GM18511 (cell line): ENCODE measurements around the gene YPEL2.

Experiments
- ATAC-seq: cut with Tn5 transposase; IDR thresholded peaks from one replicate; pipeline ENCODE4 v1.9.1; 2021; ENCODE audit warnings: mild to moderate bottlenecking, moderate library complexity; ENCODE audit not compliant: unreplicated experiment

YPEL2 gene

GRCh38 chr17:59330053-59330942 is 1.2 kb upstream of the YPEL2 start:
- ATAC-seq, result no peak

- peak; percentile 25 for ATAC-seq
These were observed 684 bp downstream of the YPEL2 start for GRCh38 chr17:59331929-59332748.

GRCh38 chr17:59332749-59333377 is 1.4 kb downstream of the YPEL2 start:
- ATAC-seq, result no peak

DNA sequence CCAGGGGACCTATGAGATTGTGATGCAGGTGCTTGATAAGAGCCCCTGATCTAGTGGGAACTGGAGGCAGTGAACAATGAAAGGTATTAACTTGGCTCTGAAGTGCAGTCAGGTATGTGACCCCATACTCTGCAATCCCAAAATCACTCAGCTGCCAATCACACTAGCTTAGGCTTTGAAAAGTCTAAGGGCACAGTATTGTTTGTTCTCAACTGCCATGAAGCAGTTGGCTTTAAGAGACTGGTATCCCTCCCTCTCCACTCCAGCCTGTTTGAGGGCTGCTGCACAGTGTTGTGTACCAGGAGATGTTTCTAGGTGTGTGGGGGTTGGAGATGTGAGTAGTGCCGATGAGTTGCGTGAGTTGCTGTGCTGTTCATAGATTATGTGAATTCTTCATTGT is 2.4 kb downstream of the YPEL2 start:
- no peak for ATAC-seq

GRCh38 chr17:59335685-59336084 is 4.2 kb downstream of the YPEL2 start:
- ATAC-seq, result no peak

DNA sequence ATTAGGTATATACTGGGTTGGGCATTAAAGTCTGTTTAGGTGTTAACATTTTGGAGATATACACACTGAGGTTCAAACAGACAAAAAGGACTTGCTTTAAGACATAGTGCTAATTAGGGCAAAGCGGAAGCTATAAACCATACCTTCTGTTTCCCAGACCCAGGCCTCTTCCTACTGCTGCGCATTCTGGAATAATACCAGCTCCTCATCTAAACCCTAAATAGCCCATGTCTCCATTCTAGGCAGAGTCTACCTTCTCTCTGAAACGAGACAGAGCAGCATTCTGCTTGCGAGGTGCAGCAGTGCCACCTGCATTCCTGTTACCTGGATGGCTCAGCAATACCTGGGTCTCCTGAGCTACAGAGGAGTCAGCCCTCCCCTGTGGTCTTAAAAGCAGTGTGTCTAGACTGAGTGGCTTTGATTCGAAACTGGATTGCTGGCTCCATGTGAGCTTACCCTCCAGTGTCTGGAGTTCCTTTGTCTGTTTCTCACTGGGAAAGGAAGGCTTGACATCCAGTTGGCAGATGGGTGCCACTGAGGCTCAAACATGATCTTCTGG is 6.4 kb downstream of the YPEL2 start:
- no peak for ATAC-seq

DNA sequence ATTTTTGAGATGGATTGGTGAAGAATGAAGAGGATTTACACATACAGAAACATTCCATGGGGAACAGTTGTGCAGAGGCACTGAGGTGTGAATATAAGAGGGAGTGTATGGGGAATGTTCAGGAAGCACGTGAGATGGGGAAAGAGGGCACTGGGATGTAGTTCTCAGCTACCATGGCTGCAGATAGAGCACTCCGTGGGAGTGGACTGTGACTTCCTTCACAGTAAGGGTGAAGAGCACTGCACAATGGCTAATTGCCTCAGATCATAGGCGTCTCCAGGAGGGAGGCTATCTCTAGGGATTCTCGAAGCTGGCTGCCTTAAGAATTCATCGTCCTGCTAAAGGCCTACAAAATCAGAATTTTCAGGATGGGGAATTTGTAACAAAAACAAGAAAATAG is 7.0 kb downstream of the YPEL2 start:
- no peak for ATAC-seq

DNA sequence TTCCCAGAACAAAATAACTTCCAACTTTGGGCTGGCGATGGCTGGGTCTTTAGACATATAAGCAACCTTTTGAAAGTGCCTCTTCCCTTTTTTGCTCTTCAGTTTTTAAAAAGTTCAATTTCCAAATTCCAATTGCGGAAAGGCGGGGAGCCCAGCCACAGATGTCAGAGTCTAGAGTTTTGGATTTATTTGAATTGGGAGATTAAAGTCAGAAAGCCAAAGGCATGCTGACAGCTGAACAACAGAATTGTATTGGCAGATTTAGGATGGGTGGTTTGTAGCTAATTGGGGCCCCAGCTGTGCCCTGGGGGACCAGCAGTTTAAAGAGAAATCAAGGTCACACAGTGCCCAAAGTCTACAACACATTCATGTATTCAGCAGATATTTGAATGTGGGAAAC is 10.5 kb downstream of the YPEL2 start:
- ATAC-seq, result no peak

DNA sequence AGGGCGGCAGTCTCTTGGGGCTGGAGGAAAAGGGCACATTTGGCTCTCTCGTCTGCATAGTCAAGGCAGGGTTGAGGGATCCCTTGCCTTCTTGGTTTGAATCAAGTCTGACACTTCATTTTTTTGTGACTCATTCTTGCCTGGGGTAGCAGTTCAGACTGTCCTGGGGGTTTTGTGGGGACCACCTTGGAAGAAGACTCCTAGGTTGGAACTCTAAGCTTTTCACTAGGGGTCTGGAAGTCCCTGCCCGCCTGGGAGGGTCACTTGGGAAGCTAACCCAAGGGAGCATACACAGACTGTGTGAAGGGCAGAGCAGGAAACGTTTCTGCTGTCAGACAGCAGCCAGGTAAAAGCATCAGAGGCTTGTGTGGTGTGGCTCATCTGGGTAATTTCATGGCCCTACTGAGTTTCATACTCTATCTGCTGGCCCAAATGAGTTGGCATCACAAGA is 11.3 kb downstream of the YPEL2 start:
- ATAC-seq, result no peak

- no peak for ATAC-seq
These were observed 14.0 kb downstream of the YPEL2 start for GRCh38 chr17:59345476-59345875.

- ATAC-seq, result no peak
These were observed 14.9 kb downstream of the YPEL2 start for GRCh38 chr17:59346341-59346740.

- no peak for ATAC-seq
These were observed 15.5 kb downstream of the YPEL2 start for GRCh38 chr17:59346876-59347407.

GRCh38 chr17:59347975-59348391 is 16.5 kb downstream of the YPEL2 start:
- ATAC-seq, result no peak

GRCh38 chr17:59349178-59349577 is 17.7 kb downstream of the YPEL2 start:
- no peak for ATAC-seq

- ATAC-seq, result no peak
These were observed 21.8 kb downstream of the YPEL2 start for GRCh38 chr17:59353106-59353854.

DNA sequence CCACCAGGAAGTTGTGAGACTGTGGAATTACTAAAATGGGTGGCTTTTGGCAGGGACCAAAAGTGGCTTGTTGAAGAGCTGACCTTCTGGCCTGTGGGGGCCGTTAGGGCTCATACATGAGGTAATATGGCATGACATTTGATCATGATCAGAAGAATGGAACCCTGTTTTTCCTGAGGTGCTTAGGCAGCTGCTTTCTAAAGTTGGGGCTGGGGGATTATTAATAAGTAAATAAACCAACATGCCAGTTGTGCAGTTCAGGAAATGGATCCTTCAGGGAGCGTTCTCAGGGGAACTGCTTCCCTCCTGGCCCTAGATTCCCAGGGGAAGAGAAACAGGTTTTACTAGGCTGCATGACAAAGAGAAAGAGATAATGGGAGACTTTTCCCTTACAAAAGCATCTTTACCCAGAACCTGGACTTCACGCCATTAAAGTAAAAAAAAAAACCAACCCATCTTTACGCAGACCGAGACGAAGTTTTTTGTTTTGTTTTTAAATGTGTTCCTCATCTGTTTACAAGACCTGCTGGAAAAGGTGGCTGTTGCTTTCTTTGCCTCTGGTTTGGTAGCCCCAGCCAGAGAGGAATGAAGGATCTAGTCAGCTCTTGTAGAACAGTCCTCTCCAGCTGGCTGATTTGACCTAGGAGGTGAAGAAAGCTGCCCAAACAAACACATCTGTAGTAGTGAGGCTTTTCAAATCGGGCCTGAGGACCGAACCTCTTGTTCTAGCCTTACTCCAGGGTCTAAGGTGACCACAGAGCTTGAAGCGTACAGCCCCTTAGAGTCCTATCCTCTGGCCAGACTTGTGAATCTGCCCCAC is 22.7 kb downstream of the YPEL2 start:
- ATAC-seq, result no peak

DNA sequence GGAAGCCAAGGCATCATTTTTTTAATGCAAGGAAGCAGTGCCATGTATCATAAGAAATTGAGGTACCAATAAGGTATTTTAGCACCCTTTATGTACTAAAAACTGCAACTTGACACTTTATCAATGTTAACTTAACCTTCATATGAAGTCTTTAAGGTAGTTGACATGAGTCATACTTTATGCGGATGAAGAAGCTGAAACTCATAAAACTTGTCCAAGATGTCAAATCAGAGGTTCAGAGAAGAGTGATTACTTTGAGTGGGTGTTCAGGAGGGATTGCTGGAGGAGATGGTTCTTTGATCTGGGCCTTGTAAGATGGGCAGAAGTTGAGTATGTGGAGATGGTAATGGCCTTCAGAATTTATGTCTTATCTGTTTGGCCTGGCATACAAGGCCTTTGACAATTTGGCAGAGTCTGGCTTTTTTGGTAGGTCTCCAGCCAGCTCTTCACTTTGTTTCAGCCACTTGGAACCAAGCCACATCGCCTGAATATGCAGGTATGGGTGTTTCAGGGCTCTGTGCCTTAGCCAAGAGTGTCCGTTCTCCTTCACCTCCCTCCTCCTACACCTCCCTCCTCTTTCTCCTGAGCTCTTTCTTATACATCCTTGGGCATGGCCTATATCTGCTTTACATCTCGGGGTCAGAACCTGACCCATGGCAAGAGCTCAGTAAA is 23.7 kb downstream of the YPEL2 start:
- ATAC-seq, result no peak

GRCh38 chr17:59355702-59356325 is 24.4 kb downstream of the YPEL2 start:
- no peak for ATAC-seq
